ENCODE data around the gene EEF2K.

EEF2K gene

GRCh38 chr16:22229889-22230288 is 23.8 kb downstream of the EEF2K start:
- no peak for TF ChIP-seq CTCF (IDR thresholded peaks at IDR 0.05)

DNA sequence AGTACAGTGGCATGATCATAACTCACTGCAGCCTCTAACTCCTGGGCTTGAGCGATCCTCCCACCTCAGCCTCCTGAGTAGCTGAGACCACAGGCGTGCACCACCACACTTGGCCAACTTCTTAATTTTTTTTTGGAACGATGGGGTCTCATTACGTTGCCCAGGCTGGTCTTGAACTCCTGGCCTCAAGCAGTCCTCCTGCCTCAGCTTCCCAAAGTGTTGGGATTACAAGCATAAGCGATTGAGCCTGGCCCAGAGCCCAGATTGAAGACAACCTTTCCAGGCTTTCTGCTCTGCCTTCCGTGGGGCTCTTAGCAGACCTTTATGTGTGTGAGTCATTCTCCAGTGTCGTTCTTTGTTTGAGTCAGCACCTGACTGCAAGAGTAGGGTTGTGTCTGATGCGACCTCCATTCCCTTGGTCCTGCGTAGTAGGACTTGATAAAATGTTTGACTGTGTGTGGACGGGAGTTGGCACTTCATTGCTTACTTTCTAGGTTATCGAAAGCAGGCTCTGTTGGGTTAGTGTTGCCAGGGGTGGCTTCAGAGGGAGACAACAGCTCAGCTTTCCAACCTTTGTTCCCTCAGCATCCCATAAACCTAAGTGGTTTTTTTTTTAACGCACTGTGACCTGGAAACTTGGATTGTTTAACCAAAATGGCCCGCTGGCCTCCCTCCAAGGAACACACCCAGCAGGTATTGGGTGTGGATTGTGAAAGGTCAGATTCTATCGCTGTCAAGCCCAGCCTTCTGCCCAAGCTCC is 26.4 kb downstream of the EEF2K start:
- no peak for TF ChIP-seq CTCF (IDR thresholded peaks at IDR 0.05)

GRCh38 chr16:22233037-22233372 is 26.9 kb downstream of the EEF2K start:
- TF ChIP-seq CTCF (IDR thresholded peaks at IDR 0.05), result no peak

- no peak for TF ChIP-seq CTCF (IDR thresholded peaks at IDR 0.05)
These were observed 30.0 kb downstream of the EEF2K start for GRCh38 chr16:22235839-22236745.

- no peak for TF ChIP-seq CTCF (IDR thresholded peaks at IDR 0.05)
These were observed 33.2 kb downstream of the EEF2K start for GRCh38 chr16:22239131-22239805.

DNA sequence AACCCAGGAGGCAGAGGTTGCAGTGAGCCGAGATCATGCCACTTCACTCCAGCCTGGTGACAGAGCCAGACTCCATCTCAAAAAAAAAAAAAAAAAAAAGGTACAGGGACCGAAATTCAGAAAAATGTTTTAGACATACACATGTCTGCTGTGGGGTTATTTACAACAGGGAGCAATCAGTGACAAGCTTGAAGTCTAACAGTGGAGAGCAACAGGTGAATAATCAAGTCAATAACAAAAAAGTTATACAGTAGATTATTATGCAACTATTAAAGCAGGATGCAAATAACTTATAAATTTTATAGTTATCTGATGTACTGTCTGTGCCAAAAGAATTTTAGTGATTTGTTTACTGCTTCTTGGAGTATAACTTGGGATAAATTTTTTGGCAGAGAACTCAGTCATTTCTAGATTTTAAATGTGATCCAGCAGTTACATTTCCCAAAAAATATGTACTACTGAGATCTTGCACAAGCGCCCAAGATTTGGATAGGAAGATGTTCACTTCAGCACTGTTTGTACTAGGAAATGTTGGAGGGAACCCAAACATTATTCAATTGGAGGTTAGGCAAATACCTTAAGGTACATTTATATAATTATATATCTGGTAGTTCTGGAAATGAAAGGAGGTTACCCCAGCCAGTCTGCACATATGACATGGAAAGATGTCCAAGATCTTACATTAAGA is 34.1 kb downstream of the EEF2K start:
- TF ChIP-seq CTCF (IDR thresholded peaks at IDR 0.05), result no peak

GRCh38 chr16:22250522-22250921 is 44.4 kb downstream of the EEF2K start:
- no peak for TF ChIP-seq CTCF (IDR thresholded peaks at IDR 0.05)
